ENCODE results near the gene IDNK.
A peak's percentile ranks its signal among the peaks of the same experiment; 100 is the strongest.

The IDNK gene

GRCh38 chr9:83656952-83657351 lies 34.0 kb downstream of the IDNK start:
- no peaks in the 10 kb centered on the region for H3K27me3 ChIP-seq (replicated peaks; ENCODE audit: control insufficient read depth, insufficient read depth, low read length)
- no peak overlapping the region for H3K4me3 ChIP-seq (ENCODE audit: low read length)
- no peak for DNase-seq (ENCODE audit: low read depth)
- H3K4me1 ChIP-seq (ENCODE audit: control insufficient read depth, insufficient read depth, low read length): peaks cover 5% of the 10 kb centered on the region
- H3K9ac ChIP-seq (ENCODE audit: low read length): no peak overlapping the region
- H3K9me3 ChIP-seq (ENCODE audit: control insufficient read depth, low read length): no peaks in the 10 kb centered on the region
- peaks cover 96% of the 10 kb centered on the region for H3K36me3 ChIP-seq (ENCODE audit: control insufficient read depth, insufficient read depth, low read length, severe bottlenecking)

DNA sequence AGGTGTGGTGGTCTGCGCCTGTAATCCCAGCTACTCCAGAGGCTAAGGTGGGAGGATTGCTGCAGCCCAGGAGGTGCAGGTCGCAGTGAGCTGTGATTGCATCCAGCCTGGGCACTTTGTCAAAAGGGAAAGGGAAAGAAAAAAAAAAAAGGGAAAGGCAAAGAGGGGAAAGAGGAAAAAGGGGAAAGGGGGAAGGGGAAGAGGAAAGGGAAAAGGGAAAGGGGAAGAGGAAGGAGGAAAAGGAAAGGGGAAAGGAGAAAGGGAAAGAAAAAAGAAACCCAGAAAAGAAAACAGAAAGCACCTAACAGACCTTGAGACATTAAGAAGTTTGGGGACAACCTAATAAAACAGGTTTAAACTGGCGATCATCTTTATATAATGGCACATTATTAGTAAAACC lies 40.0 kb downstream of the IDNK start:
- Histone ChIP-seq H3K9ac (ENCODE audit: low read length) (no peak overlapping the region), H3K9me3 (ENCODE audit: control insufficient read depth, low read length) (no peaks in the 10 kb centered on the region), H3K36me3 (ENCODE audit: control insufficient read depth, insufficient read depth, low read length, severe bottlenecking) (peaks cover 88% of the 10 kb centered on the region), H3K27me3 (replicated peaks; ENCODE audit: control insufficient read depth, insufficient read depth, low read length) (no peaks in the 10 kb centered on the region), H3K4me1 (ENCODE audit: control insufficient read depth, insufficient read depth, low read length) (peaks cover 5% of the 10 kb centered on the region), H3K4me3 (ENCODE audit: low read length) (no peak overlapping the region)
- DNase-seq (ENCODE audit: low read depth): no peak

DNA sequence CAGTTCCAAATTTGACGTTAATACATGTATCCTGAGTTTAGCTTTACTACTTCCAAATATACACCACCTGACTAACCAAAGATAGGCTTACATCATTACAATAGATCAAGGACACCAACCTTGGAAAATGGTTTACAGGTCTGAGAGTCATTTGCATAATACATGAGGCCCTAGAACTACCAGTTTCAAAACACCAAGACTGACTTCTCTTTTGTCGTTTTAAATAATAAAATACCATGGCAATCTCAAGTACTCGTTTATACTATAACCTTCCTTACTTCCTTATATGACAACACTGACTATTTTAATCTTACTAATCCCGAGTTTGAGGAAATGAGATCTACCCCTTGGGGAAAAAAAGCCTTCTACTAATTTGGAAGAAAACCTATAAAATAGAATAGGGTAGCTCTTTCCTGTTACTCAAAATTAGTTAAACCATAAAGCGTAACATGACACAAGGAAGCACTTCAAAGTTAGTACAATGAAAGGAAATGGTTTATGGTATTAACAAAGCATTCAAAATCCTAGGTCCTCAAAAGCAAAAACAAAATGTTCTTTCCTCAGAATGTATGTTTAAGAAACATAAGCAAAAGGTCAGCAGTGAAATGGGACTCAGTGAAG lies 42.7 kb downstream of the IDNK start:
- H3K9ac ChIP-seq (ENCODE audit: low read length): no peak overlapping the region
- no peaks in the 10 kb centered on the region for H3K27me3 ChIP-seq (replicated peaks; ENCODE audit: control insufficient read depth, insufficient read depth, low read length)
- no peak overlapping the region for H3K4me3 ChIP-seq (ENCODE audit: low read length)
- H3K36me3 ChIP-seq (ENCODE audit: control insufficient read depth, insufficient read depth, low read length, severe bottlenecking): peaks cover 88% of the 10 kb centered on the region
- no peaks in the 10 kb centered on the region for H3K9me3 ChIP-seq (ENCODE audit: control insufficient read depth, low read length)
- no peaks in the 10 kb centered on the region for H3K4me1 ChIP-seq (ENCODE audit: control insufficient read depth, insufficient read depth, low read length)
- DNase-seq (ENCODE audit: low read depth): no peak

DNA sequence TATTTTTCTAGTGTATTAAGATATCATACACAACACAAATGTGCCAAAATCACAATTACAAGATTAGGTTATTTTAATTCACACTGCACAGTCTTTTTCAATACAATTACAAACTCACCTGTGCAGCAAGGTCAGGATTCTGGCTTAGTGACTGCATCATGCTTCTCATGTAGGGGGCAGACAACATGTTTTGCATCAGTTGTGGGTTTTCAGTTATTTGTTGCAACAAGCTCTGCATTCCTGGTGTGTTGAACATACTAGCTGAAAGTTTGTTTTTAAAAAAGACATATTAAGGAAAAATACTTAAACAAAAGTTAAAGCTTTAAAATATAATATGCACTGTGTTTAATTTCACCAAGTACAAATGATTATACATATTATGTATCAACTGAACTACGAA lies 46.1 kb downstream of the IDNK start:
- no peaks in the 10 kb centered on the region for H3K4me1 ChIP-seq (ENCODE audit: control insufficient read depth, insufficient read depth, low read length)
- no peak overlapping the region for H3K4me3 ChIP-seq (ENCODE audit: low read length)
- H3K9ac ChIP-seq (ENCODE audit: low read length): no peak overlapping the region
- peaks cover 86% of the 10 kb centered on the region for H3K36me3 ChIP-seq (ENCODE audit: control insufficient read depth, insufficient read depth, low read length, severe bottlenecking)
- no peaks in the 10 kb centered on the region for H3K9me3 ChIP-seq (ENCODE audit: control insufficient read depth, low read length)
- no peaks in the 10 kb centered on the region for H3K27me3 ChIP-seq (replicated peaks; ENCODE audit: control insufficient read depth, insufficient read depth, low read length)
- peak; percentile 7 for DNase-seq (ENCODE audit: low read depth)

DNA sequence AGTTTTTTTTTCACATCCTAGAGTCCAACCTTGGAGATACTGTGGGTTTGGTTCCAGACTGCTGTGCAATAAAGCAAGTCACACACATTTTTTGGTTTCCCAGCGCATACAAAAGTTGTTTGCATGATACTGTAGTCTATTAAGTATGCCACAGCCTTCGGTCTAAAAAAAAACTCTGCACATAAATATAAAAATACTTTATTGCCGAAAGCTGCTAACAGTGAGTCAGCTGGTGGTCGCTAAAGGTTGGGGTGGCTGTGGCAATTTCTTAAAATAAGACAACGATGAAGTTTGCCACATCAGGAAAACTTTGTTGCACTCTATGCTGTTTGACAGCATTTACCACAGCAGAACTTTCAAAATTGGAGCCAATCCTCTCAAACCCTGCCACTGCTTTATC lies 47.4 kb downstream of the IDNK start:
- Histone ChIP-seq H3K27me3 (replicated peaks; ENCODE audit: control insufficient read depth, insufficient read depth, low read length) (no peaks in the 10 kb centered on the region), H3K4me3 (ENCODE audit: low read length) (no peak overlapping the region), H3K9ac (ENCODE audit: low read length) (no peak overlapping the region), H3K9me3 (ENCODE audit: control insufficient read depth, low read length) (no peaks in the 10 kb centered on the region), H3K36me3 (ENCODE audit: control insufficient read depth, insufficient read depth, low read length, severe bottlenecking) (peaks cover 86% of the 10 kb centered on the region), H3K4me1 (ENCODE audit: control insufficient read depth, insufficient read depth, low read length) (no peaks in the 10 kb centered on the region)
- DNase-seq (ENCODE audit: low read depth): no peak

- Histone ChIP-seq H3K4me1 (ENCODE audit: control insufficient read depth, insufficient read depth, low read length) (no peaks in the 10 kb centered on the region), H3K9me3 (ENCODE audit: control insufficient read depth, low read length) (no peaks in the 10 kb centered on the region), H3K9ac (ENCODE audit: low read length) (no peak overlapping the region), H3K36me3 (ENCODE audit: control insufficient read depth, insufficient read depth, low read length, severe bottlenecking) (peaks cover 87% of the 10 kb centered on the region), H3K4me3 (ENCODE audit: low read length) (no peak overlapping the region), H3K27me3 (replicated peaks; ENCODE audit: control insufficient read depth, insufficient read depth, low read length) (no peaks in the 10 kb centered on the region)
- DNase-seq (ENCODE audit: low read depth): no peak
Observed at GRCh38 chr9:83671451-83671850, 48.5 kb downstream of the IDNK start.

GRCh38 chr9:83675466-83675865 lies 52.5 kb downstream of the IDNK start:
- no peaks in the 10 kb centered on the region for H3K27me3 ChIP-seq (replicated peaks; ENCODE audit: control insufficient read depth, insufficient read depth, low read length)
- H3K4me1 ChIP-seq (ENCODE audit: control insufficient read depth, insufficient read depth, low read length): peaks cover 6% of the 10 kb centered on the region
- H3K9ac ChIP-seq (ENCODE audit: low read length): no peak overlapping the region
- no peak for DNase-seq (ENCODE audit: low read depth)
- no peaks in the 10 kb centered on the region for H3K9me3 ChIP-seq (ENCODE audit: control insufficient read depth, low read length)
- no peak overlapping the region for H3K4me3 ChIP-seq (ENCODE audit: low read length)
- peaks cover 92% of the 10 kb centered on the region for H3K36me3 ChIP-seq (ENCODE audit: control insufficient read depth, insufficient read depth, low read length, severe bottlenecking)

DNA sequence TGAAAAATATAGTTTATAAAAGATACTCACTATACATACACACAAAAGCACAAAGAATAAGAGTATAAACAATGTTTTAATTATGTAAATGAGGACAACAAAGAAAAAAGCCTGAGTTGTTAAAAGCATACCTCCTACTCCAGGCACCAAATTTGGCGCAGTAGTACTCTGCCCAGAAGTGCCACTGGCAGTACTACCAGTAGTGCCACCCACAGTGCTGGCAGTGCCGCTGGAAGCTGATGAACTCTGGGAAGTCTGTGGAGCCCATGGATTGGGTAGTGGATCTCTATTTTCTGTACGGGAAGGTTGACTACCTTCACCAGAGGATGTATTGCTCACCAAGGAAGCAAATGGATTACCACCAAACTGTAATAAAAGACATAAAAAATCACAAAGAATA lies 54.7 kb downstream of the IDNK start:
- peaks cover 6% of the 10 kb centered on the region for H3K4me1 ChIP-seq (ENCODE audit: control insufficient read depth, insufficient read depth, low read length)
- no peaks in the 10 kb centered on the region for H3K27me3 ChIP-seq (replicated peaks; ENCODE audit: control insufficient read depth, insufficient read depth, low read length)
- no peak overlapping the region for H3K4me3 ChIP-seq (ENCODE audit: low read length)
- peaks cover 89% of the 10 kb centered on the region for H3K36me3 ChIP-seq (ENCODE audit: control insufficient read depth, insufficient read depth, low read length, severe bottlenecking)
- DNase-seq (ENCODE audit: low read depth): no peak
- H3K9ac ChIP-seq (ENCODE audit: low read length): no peak overlapping the region
- no peaks in the 10 kb centered on the region for H3K9me3 ChIP-seq (ENCODE audit: control insufficient read depth, low read length)

- H3K9ac ChIP-seq (ENCODE audit: low read length): no peak overlapping the region
- H3K9me3 ChIP-seq (ENCODE audit: control insufficient read depth, low read length): no peaks in the 10 kb centered on the region
- H3K27me3 ChIP-seq (replicated peaks; ENCODE audit: control insufficient read depth, insufficient read depth, low read length): no peaks in the 10 kb centered on the region
- DNase-seq (ENCODE audit: low read depth): no peak
- peaks cover 6% of the 10 kb centered on the region for H3K4me1 ChIP-seq (ENCODE audit: control insufficient read depth, insufficient read depth, low read length)
- H3K4me3 ChIP-seq (ENCODE audit: low read length): no peak overlapping the region
- H3K36me3 ChIP-seq (ENCODE audit: control insufficient read depth, insufficient read depth, low read length, severe bottlenecking): peaks cover 69% of the 10 kb centered on the region
Observed at GRCh38 chr9:83680233-83680632, 57.3 kb downstream of the IDNK start.

DNA sequence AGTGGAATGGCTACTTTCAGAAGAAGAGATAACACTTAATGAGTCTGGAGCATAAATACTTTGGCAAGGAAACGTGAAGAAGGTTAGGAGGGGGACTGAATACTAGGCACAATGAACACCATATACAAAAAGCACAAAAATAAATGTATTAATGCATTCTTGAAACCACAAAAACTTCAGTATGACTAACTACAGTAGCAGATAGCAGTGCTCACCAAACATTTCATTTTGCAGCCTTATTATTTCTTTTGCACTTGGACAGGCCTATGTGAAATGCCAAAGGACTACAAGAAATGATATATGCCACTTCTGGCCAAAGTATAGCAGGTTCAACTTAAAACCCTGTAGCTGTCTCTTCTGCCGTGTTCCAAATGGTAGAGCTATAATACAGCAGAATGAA lies 58.5 kb downstream of the IDNK start:
- peaks cover 6% of the 10 kb centered on the region for H3K4me1 ChIP-seq (ENCODE audit: control insufficient read depth, insufficient read depth, low read length)
- DNase-seq (ENCODE audit: low read depth): no peak
- no peak overlapping the region for H3K4me3 ChIP-seq (ENCODE audit: low read length)
- H3K9me3 ChIP-seq (ENCODE audit: control insufficient read depth, low read length): no peaks in the 10 kb centered on the region
- H3K36me3 ChIP-seq (ENCODE audit: control insufficient read depth, insufficient read depth, low read length, severe bottlenecking): peaks cover 57% of the 10 kb centered on the region
- H3K9ac ChIP-seq (ENCODE audit: low read length): no peak overlapping the region
- H3K27me3 ChIP-seq (replicated peaks; ENCODE audit: control insufficient read depth, insufficient read depth, low read length): no peaks in the 10 kb centered on the region

DNA sequence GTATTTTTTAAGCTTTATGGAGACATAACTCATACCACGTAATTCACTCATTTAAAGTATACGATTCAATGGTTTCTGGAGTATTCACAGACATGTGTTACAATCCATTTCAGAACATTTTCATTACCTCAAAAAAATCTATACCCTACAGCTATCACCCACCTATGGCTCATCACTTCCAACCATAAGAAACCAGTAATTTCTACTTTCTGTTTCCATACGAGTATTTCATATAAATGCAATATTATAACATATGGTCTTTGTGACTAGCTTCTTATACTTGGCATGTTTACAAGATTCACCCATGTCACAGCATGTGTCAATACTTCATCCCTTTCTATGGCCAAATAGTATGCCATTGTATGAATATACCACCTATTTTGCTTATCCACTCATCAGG lies 66.0 kb downstream of the IDNK start:
- Histone ChIP-seq H3K4me3 (ENCODE audit: low read length) (peak overlapping the region; percentile 51), H3K4me1 (ENCODE audit: control insufficient read depth, insufficient read depth, low read length) (peaks cover 21% of the 10 kb centered on the region), H3K27me3 (replicated peaks; ENCODE audit: control insufficient read depth, insufficient read depth, low read length) (no peaks in the 10 kb centered on the region), H3K9ac (ENCODE audit: low read length) (no peak overlapping the region), H3K36me3 (ENCODE audit: control insufficient read depth, insufficient read depth, low read length, severe bottlenecking) (no peaks in the 10 kb centered on the region), H3K9me3 (ENCODE audit: control insufficient read depth, low read length) (no peaks in the 10 kb centered on the region)
- DNase-seq (ENCODE audit: low read depth): no peak

- Histone ChIP-seq H3K36me3 (ENCODE audit: control insufficient read depth, insufficient read depth, low read length, severe bottlenecking) (no peaks in the 10 kb centered on the region), H3K27me3 (replicated peaks; ENCODE audit: control insufficient read depth, insufficient read depth, low read length) (no peaks in the 10 kb centered on the region), H3K4me3 (ENCODE audit: low read length) (no peak overlapping the region), H3K9me3 (ENCODE audit: control insufficient read depth, low read length) (no peaks in the 10 kb centered on the region), H3K4me1 (ENCODE audit: control insufficient read depth, insufficient read depth, low read length) (peaks cover 21% of the 10 kb centered on the region), H3K9ac (ENCODE audit: low read length) (no peak overlapping the region)
- DNase-seq (ENCODE audit: low read depth): no peak
Observed at GRCh38 chr9:83691492-83691891, 68.5 kb downstream of the IDNK start.
